ENCODE measurements around the gene PPP4R2.

PPP4R2 gene

GRCh38 chr3:73110530-73110929, 113.9 kb downstream of the PPP4R2 start:
- no peak overlapping the region for H3K4me3 ChIP-seq (ENCODE audit: low read depth, low read length)
- TF ChIP-seq CTCF (IDR thresholded peaks at IDR 0.05; ENCODE audit: low read depth, low read length), result no peak

- no peak for TF ChIP-seq CTCF (IDR thresholded peaks at IDR 0.05; ENCODE audit: low read depth, low read length)
- no peak overlapping the region for H3K4me3 ChIP-seq (ENCODE audit: low read depth, low read length)
Observed at GRCh38 chr3:73114711-73115110, 118.1 kb downstream of the PPP4R2 start.

- TF ChIP-seq CTCF (IDR thresholded peaks at IDR 0.05; ENCODE audit: low read depth, low read length), result no peak
- H3K4me3 ChIP-seq (ENCODE audit: low read depth, low read length), result no peak overlapping the region
Observed at GRCh38 chr3:73115806-73116205, 119.2 kb downstream of the PPP4R2 start.
